HL-60 (cell line): ENCODE measurements around the gene DIP2C.

ENCODE experiments used
- DNase-seq, 2 experiments: peaks; one replicate each; pipeline ENCODE4 v3.0.0-alpha.2; 2010 to 2020; ENCODE audit warnings: low read depth in 1 of 2, low spot score in 1 of 2
- H3K27ac ChIP-seq: fragments of 250-450 bp; sonication (Bioruptor Pico); replicated peaks from 2 replicates; pipeline ENCODE4 v1.5.1; 2020; ENCODE audit warnings: mild to moderate bottlenecking, moderate library complexity
- H3K27me3 ChIP-seq: fragments of 250-450 bp; sonication (Bioruptor Pico); 2 replicates; pipeline ENCODE4 v1.5.1; 2021; ENCODE audit warnings: mild to moderate bottlenecking, moderate library complexity; ENCODE audit not compliant: insufficient read depth, poor library complexity, severe bottlenecking
- H3K4me3 ChIP-seq: replicated peaks from 2 replicates; pipeline ENCODE4 v1.5.1; 2011; ENCODE audit warnings: mild to moderate bottlenecking, control low read depth, low read length; ENCODE audit not compliant: insufficient read depth
- GABPA ChIP-seq: IDR thresholded peaks from 2 replicates; pipeline ENCODE4 v1.6.1; 2012; ENCODE audit warnings: low read depth
- POLR2AphosphoS5 ChIP-seq: IDR thresholded peaks from 2 replicates; pipeline ENCODE4 v1.6.1; 2012; ENCODE audit warnings: low read depth
- REST ChIP-seq: IDR thresholded peaks from 2 replicates; pipeline ENCODE4 v1.6.1; 2012; ENCODE audit warnings: low read depth; ENCODE audit not compliant: insufficient replicate concordance
- SPI1 ChIP-seq: IDR thresholded peaks from 2 replicates; pipeline ENCODE4 v1.6.1; 2012; ENCODE audit warnings: low read depth, mild to moderate bottlenecking, borderline replicate concordance
- TF ChIP-seq, protein P1 (sequence below): IDR thresholded peaks from one replicate; pipeline ENCODE4 v1.5.1; 2011; ENCODE audit warnings: low read length, control low read depth, inconsistent platforms; ENCODE audit not compliant: insufficient read depth

Gene DIP2C

DNA sequence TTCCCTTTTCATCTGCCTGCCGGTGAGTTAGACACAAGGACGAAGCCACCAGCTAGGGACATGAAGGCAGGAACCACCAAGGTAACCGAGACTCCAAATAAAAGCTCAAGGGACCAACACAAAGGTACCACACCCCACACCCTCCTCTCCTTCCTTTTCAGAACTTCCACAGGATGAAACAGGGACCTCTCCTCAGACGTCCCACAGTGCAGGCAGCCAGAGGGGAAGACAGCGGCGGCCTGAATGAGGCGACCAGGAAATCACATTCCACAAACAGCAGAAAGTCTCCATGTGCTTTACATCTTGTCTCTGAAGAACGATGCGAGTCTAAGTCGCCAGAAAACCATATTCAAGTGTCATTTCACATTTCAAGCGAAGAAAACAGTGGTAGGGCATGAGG lies 97.8 kb downstream of the DIP2C start:
- Histone ChIP-seq H3K27me3 (no peaks in the 10 kb centered on the region), H3K4me3 (no peak overlapping the region), H3K27ac (no peak overlapping the region)
- DNase-seq: no peak
- no peak for TF ChIP-seq SPI1
- no peak for TF ChIP-seq GABPA
- no peak for TF ChIP-seq POLR2AphosphoS5
- TF ChIP-seq, protein P1, sequence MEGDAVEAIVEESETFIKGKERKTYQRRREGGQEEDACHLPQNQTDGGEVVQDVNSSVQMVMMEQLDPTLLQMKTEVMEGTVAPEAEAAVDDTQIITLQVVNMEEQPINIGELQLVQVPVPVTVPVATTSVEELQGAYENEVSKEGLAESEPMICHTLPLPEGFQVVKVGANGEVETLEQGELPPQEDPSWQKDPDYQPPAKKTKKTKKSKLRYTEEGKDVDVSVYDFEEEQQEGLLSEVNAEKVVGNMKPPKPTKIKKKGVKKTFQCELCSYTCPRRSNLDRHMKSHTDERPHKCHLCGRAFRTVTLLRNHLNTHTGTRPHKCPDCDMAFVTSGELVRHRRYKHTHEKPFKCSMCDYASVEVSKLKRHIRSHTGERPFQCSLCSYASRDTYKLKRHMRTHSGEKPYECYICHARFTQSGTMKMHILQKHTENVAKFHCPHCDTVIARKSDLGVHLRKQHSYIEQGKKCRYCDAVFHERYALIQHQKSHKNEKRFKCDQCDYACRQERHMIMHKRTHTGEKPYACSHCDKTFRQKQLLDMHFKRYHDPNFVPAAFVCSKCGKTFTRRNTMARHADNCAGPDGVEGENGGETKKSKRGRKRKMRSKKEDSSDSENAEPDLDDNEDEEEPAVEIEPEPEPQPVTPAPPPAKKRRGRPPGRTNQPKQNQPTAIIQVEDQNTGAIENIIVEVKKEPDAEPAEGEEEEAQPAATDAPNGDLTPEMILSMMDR: no peak
- no peak for TF ChIP-seq REST

DNA sequence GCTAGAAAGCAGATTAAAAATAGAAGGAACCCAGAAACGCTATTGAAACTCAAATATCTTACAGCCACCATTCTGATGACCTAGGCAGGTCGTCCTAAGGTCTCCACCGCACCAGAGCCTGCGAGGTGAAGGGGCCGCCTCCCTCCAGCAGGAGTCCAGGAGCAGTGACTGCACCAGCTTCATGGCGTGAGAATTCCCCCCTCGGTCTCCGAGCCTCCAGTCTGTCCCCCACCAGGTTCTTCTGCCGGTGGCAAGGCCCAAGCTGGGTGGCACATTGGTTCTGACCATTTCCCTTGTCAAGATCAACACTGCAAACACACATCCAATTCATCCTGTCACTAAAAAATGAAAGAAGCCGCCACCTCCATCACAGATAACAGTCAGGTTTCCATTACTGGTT lies 98.7 kb downstream of the DIP2C start:
- no peaks in the 10 kb centered on the region for H3K27me3 ChIP-seq
- H3K27ac ChIP-seq: no peak overlapping the region
- TF ChIP-seq REST (no peak), POLR2AphosphoS5 (no peak), GABPA (no peak), SPI1 (no peak)
- TF ChIP-seq, protein P1: no peak
- no peak overlapping the region for H3K4me3 ChIP-seq
- no peak for DNase-seq

DNA sequence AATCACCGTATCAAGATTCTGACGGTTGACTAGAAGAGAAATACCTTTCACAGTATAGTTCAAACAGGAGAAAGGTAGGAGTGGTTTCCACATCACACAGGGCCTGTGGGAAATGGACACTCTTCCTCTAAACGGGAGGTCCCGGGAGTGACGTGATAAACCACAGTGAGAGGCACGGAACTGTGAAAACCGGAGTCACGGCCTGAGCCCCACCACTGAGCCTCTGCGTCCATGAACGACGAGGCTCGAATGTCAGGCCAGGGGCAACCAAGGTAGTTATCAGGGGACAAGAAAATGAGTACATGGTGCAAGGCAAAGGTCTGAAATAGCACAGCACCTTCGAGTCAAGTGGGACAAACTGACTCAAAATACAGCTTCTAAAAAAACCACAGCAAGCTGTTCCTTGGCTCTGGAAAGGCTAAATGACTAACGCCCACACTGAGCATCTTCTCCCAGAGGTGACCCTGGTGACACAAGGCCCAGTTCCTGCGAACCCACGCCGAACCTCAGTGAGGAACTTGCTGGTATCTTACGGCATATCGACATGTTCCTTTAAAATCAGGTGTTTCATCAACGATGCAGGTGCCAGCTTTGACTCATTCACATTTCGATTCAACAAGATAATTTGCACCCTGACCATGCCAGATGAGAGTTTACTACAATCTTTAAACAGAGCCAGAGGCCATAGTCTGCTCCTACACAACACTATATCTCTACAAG lies 99.3 kb downstream of the DIP2C start:
- Histone ChIP-seq H3K4me3 (no peak overlapping the region), H3K27ac (no peak overlapping the region), H3K27me3 (no peaks in the 10 kb centered on the region)
- no peak for TF ChIP-seq POLR2AphosphoS5
- TF ChIP-seq, protein P1: no peak
- no peak for TF ChIP-seq REST
- no peak for TF ChIP-seq GABPA
- no peak for TF ChIP-seq SPI1
- DNase-seq: no peak
